ENCODE measurements around the gene OR51F1. TPM values are rescaled to one million over a fixed set of nuclear protein-coding genes. Genes with fewer than 3 reads are reported as not detected.

Gene OR51F1
- total and polyA plus RNA-seq, 2 of the 4 experiments (the other 2 are of a cell fraction): not detected

GRCh38 chr11:4809246-4809645 is 39.5 kb upstream of the OR51F1 start:
- H4K5ac ChIP-seq (ENCODE audit: low read depth, low read length): no peak overlapping the region
- no peak overlapping the region for H4K91ac ChIP-seq (ENCODE audit: insufficient read depth, low read depth, low read length)
- no CpG with 5 or more reads among the region's 2 CpGs for WGBS, 2 experiments (ENCODE audit: extremely low coverage in 2 of 2, insufficient read length in 1 of 2)
- H3K9me1 ChIP-seq (ENCODE audit: insufficient read depth, low read length): no peaks in the 10 kb centered on the region
- dilution Hi-C loops (cut with HindIII; ENCODE audit: low sequenced_read_pairs, unreplicated experiment) (no loop called here), intact Hi-C loops (cut with micrococcal nuclease) (no loop called here), in situ Hi-C loops (cut with MboI; ENCODE audit: low sequenced_read_pairs) (no loop called here)
- H3K36me3 ChIP-seq (ENCODE audit: control insufficient read depth, insufficient read depth, low read length): no peaks in the 10 kb centered on the region
- no peak overlapping the region for H2AK5ac ChIP-seq (ENCODE audit: low read depth, low read length)
- H3K18ac ChIP-seq (ENCODE audit: low read depth, low read length): no peak overlapping the region
- H3K4me1 ChIP-seq (ENCODE audit: control insufficient read depth, insufficient read depth, low read length): no peaks in the 10 kb centered on the region
- no peaks in the 10 kb centered on the region for H3K79me1 ChIP-seq (ENCODE audit: low read depth in 1 of 2, low read length in 2 of 2)
- no peaks in the 10 kb centered on the region for H3K27me3 ChIP-seq (ENCODE audit: control insufficient read depth, insufficient read depth, low read length)
- H2BK5ac ChIP-seq (ENCODE audit: low read depth, low read length, poor library complexity, severe bottlenecking): no peak overlapping the region
- no peak for TF ChIP-seq RFX5 (IDR thresholded peaks at IDR 0.05; ENCODE audit: low read depth, low read length)
- TF ChIP-seq CHD1 (IDR thresholded peaks at IDR 0.05; ENCODE audit: low read depth, low read length): no peak
- no peak for TF ChIP-seq FOS (IDR thresholded peaks at IDR 0.05; ENCODE audit: low read depth, low read length)
- TF ChIP-seq POLR2A (IDR thresholded peaks at IDR 0.05; ENCODE audit: low read depth, low read length): no peak
- no peak for TF ChIP-seq RAD21 (IDR thresholded peaks at IDR 0.05; ENCODE audit: low read length)
- TF ChIP-seq CTCF (conservative IDR thresholded peaks at IDR 0.05; ENCODE audit: low read depth, low read length): no peak
- no peak for TF ChIP-seq NFE2L2 (IDR thresholded peaks at IDR 0.05; ENCODE audit: low read depth, low read length)
- TF ChIP-seq BHLHE40 (IDR thresholded peaks at IDR 0.05; ENCODE audit: low read depth, low read length): no peak
- no peak for TF ChIP-seq RCOR1 (IDR thresholded peaks at IDR 0.05; ENCODE audit: insufficient replicate concordance, low read length)
- no peak for TF ChIP-seq MAZ (IDR thresholded peaks at IDR 0.05; ENCODE audit: borderline replicate concordance, low read depth, low read length)
- no peak for TF ChIP-seq USF2 (IDR thresholded peaks at IDR 0.05; ENCODE audit: low read depth, low read length)
- no peak for TF ChIP-seq CEBPB (IDR thresholded peaks at IDR 0.05; ENCODE audit: low read depth, low read length)
- no peak for TF ChIP-seq MAFK (IDR thresholded peaks at IDR 0.05; ENCODE audit: low read depth, low read length)
- TF ChIP-seq ELK1 (IDR thresholded peaks at IDR 0.05; ENCODE audit: borderline replicate concordance, low read depth, low read length): no peak
- DNase-seq: no peak
- no peak overlapping the region for H3K4ac ChIP-seq (ENCODE audit: low read depth, low read length)
- ChIA-PET POLR2A (ENCODE audit: unreplicated experiment) (no interaction called here), CTCF (no interaction called here)
- no peak overlapping the region for H2BK20ac ChIP-seq (ENCODE audit: low read depth, low read length)
- no peak overlapping the region for H2BK120ac ChIP-seq (ENCODE audit: low read depth, low read length)
- H3K56ac ChIP-seq (ENCODE audit: extremely low read depth, insufficient read depth, low read length): no peak overlapping the region
- H3K23ac ChIP-seq (ENCODE audit: low read depth, low read length): no peak overlapping the region
- H3K9me3 ChIP-seq (ENCODE audit: control insufficient read depth, insufficient read depth, low read length): no peaks in the 10 kb centered on the region
- no peak overlapping the region for H3K4me3 ChIP-seq (ENCODE audit: insufficient read depth, low read depth, low read length)
- no peak for ATAC-seq (ENCODE audit: low read depth)
- no peak overlapping the region for H2AK9ac ChIP-seq (replicated peaks; ENCODE audit: low read depth, low read length, poor library complexity)
- H4K8ac ChIP-seq (ENCODE audit: low read depth in 2 of 2, low read length in 2 of 2): no peak overlapping the region
- H3K14ac ChIP-seq (replicated peaks; ENCODE audit: low read depth, low read length): no peak overlapping the region
- BruUV-seq (replicated peaks): no TSS peak
- H2BK15ac ChIP-seq (ENCODE audit: low read depth, low read length): no peak overlapping the region
- H3K4me2 ChIP-seq (ENCODE audit: low read depth, low read length): no peak overlapping the region
- no peaks in the 10 kb centered on the region for H4K20me1 ChIP-seq (ENCODE audit: insufficient read depth, low read length)
- no peak overlapping the region for H3K27ac ChIP-seq (ENCODE audit: insufficient read depth, low read length)
- no peak overlapping the region for H3K9ac ChIP-seq (ENCODE audit: low read depth, low read length)
- no peak overlapping the region for H2AFZ ChIP-seq (replicated peaks; ENCODE audit: low read length, poor library complexity)
